GM04503 (cell line): ENCODE measurements around the gene CNP.

Source experiments
- DNase-seq: peaks from one replicate; pipeline ENCODE4 v3.0.0-alpha.2; 2012; ENCODE audit warnings: low read depth

CNP gene

GRCh38 chr17:41973408-41973811 lies 6.8 kb downstream of the CNP start:
- DNase-seq = no peak

GRCh38 chr17:41974031-41974430 lies 7.4 kb downstream of the CNP start:
- no peak for DNase-seq

- no peak for DNase-seq
Measured at GRCh38 chr17:41974658-41975057, 8.1 kb downstream of the CNP start.

GRCh38 chr17:41975099-41976083 lies 8.8 kb downstream of the CNP start:
- no peak for DNase-seq

- DNase-seq = no peak
Measured at GRCh38 chr17:41976142-41976768, 9.7 kb downstream of the CNP start.

- no peak for DNase-seq
Measured at GRCh38 chr17:41977991-41978390, 11.4 kb downstream of the CNP start.

- DNase-seq = no peak
Measured at GRCh38 chr17:41982026-41982760, 15.6 kb downstream of the CNP start.

GRCh38 chr17:41984454-41984853 lies 17.9 kb downstream of the CNP start:
- DNase-seq = no peak

- DNase-seq = no peak
Measured at GRCh38 chr17:41985919-41986318, 19.3 kb downstream of the CNP start.

GRCh38 chr17:41986634-41987033 lies 20.0 kb downstream of the CNP start:
- no peak for DNase-seq

GRCh38 chr17:41987642-41988041 lies 21.0 kb downstream of the CNP start:
- DNase-seq = no peak

GRCh38 chr17:41988418-41988817 lies 21.8 kb downstream of the CNP start:
- DNase-seq = no peak

GRCh38 chr17:41989702-41990419 lies 23.3 kb downstream of the CNP start:
- no peak for DNase-seq

GRCh38 chr17:41992576-41992975 lies 26.0 kb downstream of the CNP start:
- no peak for DNase-seq

GRCh38 chr17:41996855-41997164 lies 30.2 kb downstream of the CNP start:
- no peak for DNase-seq

- no peak for DNase-seq
Measured at GRCh38 chr17:41998497-41998896, 31.9 kb downstream of the CNP start.

- no peak for DNase-seq
Measured at GRCh38 chr17:42000413-42001133, 34.0 kb downstream of the CNP start.

GRCh38 chr17:42001729-42002128 lies 35.1 kb downstream of the CNP start:
- DNase-seq = no peak

GRCh38 chr17:42002175-42002791 lies 35.7 kb downstream of the CNP start:
- DNase-seq = no peak

- no peak for DNase-seq
Measured at GRCh38 chr17:42002792-42003301, 36.3 kb downstream of the CNP start.

- DNase-seq = peak; percentile 25
Measured at GRCh38 chr17:42005166-42005565, 38.6 kb downstream of the CNP start.
